GM12865 (cell line): Measurements from ENCODE around the gene SMAD2.

Experiments
- DNase-seq: peaks from one replicate; pipeline ENCODE4 v3.0.0; 2010; ENCODE audit warnings: low read depth
- H3K4me3 ChIP-seq: 2 replicates; pipeline ENCODE4 v1.5.1; 2011; ENCODE audit warnings: mild to moderate bottlenecking, low read depth, low read length, control low read depth
- TF ChIP-seq, protein P1 (sequence below): IDR thresholded peaks from 2 replicates; pipeline ENCODE4 v1.5.1; 2011; ENCODE audit warnings: low read length, control low read depth, low read depth, inconsistent platforms; ENCODE audit not compliant: insufficient read depth; ENCODE audit errors: missing control alignments

Gene SMAD2

DNA sequence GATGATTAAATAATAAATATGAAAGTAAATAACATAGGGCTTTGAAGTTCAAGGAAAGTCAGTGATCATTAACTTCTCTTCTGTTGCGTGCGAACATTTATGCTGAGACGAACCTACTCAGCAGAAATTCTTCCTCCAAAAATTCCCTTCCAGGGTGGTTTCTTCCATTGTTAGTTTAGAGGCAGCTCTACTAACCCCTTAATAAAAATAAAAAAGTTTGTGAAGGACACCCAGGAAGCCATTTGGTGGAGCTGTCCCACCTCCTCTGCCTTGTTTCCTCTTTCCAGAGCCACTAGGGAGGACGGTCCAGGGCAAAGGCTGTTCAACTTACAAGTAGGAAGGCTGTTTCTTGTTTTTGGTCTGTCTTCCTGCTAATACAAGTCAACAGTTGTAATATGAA lies 2.1 kb upstream of the SMAD2 start:
- no peak for DNase-seq
- TF ChIP-seq, protein P1, sequence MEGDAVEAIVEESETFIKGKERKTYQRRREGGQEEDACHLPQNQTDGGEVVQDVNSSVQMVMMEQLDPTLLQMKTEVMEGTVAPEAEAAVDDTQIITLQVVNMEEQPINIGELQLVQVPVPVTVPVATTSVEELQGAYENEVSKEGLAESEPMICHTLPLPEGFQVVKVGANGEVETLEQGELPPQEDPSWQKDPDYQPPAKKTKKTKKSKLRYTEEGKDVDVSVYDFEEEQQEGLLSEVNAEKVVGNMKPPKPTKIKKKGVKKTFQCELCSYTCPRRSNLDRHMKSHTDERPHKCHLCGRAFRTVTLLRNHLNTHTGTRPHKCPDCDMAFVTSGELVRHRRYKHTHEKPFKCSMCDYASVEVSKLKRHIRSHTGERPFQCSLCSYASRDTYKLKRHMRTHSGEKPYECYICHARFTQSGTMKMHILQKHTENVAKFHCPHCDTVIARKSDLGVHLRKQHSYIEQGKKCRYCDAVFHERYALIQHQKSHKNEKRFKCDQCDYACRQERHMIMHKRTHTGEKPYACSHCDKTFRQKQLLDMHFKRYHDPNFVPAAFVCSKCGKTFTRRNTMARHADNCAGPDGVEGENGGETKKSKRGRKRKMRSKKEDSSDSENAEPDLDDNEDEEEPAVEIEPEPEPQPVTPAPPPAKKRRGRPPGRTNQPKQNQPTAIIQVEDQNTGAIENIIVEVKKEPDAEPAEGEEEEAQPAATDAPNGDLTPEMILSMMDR: no peak
- no peak overlapping the region for H3K4me3 ChIP-seq

DNA sequence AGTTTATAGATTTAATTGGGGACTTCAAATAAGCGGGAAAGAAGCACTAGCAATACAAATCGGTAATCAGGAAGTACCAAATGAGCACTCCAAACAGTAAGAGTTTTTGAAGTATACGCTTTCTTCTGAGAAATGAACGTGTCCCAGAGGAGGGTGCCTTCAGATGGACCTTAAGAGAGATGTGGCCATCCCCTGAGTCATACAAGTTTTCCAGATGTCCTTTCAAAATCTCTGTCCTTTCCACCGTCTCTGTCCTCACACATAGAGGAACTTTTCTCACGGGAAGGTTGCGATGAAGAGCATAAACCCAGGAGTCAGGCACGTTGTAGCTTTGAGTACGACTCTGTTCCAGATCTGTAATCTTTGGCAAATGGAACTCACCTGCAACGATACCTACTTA lies 1.7 kb upstream of the SMAD2 start:
- no peak for DNase-seq
- TF ChIP-seq, protein P1: no peak
- H3K4me3 ChIP-seq: no peak overlapping the region

DNA sequence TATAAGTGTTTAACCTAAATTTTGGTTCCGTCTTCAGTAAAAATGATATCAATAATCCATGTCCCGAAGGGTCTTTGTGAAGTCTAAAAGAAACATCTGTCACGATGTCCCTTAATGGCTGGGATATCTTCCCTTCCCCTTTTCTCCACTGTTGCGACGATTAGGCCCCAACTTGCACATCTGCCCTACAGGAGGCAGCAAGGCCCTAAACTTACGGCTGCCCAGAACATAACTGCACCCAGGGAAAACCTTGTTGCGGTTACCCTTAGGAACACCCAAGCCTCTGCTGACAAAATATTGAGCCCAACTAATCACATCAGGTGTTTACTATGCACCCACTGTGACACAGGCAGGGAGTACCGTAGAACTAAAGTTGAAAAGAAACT lies 1.3 kb upstream of the SMAD2 start:
- DNase-seq: peak; percentile 54
- TF ChIP-seq, protein P1: peak; percentile 7
- H3K4me3 ChIP-seq: peak overlapping the region; percentile 78

DNA sequence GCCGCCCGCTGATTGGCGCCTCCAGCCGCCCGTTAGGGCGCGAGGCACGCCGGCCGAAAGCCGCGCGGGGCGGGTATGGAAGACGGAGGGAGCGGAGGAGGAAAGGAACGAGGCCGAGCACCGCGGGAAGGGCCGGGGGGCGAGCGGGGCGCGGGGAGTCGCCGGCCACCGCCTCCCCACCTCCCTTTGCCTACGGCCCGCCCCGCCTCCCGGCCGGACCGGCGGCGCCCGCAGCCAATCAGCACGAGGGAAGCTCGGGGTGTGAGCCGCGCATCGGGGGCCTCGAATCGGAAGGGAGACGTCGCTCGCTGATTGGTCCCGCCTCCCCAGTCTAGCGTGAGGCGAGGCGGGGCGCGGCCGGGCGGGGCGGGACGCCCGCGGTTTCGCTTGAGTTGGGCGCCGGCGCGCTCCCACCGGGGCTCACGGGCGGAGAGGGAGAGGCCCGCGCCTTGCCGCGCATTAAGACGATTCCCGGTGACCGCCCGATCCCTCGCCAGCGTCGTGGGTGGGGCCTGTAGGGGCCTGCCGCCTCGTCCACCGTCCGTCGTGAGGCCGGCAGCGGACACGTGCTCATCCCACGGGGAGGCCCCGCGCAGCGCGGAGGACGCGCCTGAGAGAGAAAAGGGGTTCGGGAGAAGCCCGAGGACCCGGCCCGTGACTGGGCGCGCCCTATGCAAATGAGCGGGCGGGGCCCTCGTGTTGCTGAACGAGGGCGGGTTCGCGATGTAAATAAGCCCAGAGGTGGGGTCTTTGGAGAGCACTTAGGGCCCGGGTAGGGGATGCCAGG lies 665 bp upstream of the SMAD2 start:
- TF ChIP-seq, protein P1: no peak
- H3K4me3 ChIP-seq: peak overlapping the region; percentile 78
- DNase-seq: peak; percentile 98

DNA sequence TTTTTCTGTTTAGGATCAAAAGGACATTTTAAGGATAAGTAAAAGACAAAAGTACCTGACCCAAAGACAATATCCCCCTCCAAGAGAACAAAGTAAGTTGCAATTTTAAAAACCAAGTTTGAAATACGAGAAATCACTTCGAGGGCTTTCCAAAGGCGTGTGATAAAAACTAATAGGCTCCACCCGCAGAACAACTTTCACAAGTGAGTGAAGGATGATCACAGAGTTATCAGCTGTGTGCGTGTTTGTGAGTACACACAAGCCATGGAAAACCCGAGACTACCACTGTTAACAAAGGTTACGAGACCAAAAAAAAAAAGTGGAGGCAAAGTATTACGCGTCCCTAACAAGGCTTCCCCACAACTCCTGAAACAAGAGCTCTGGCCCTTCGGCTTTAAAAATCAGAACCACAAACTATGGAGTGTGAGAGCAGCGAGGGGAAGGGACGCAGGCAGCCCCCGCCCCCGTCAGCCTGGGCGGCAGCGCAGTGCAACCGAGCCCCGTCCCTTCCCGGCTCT lies 719 bp downstream of the SMAD2 start:
- H3K4me3 ChIP-seq: peak overlapping the region; percentile 83
- TF ChIP-seq, protein P1: no peak
- DNase-seq: no peak

DNA sequence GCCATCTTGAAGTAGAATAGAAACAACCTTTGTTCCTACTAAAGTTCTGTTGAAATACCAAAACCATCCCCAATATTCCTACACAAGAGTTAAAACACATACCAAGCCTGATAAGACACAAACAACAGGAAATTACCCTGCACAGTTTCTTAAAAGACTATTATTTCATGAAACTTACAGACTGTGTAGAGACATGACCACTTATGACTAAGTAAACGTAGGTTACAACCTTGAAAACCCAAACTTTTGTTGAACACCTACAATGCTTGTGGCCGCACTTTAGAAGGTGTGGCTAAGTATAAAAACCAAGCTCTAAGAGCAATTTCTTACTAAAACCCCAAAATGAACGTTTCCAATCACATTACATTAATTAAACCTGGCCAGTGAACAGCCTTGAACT lies 2.0 kb downstream of the SMAD2 start:
- TF ChIP-seq, protein P1: no peak
- H3K4me3 ChIP-seq: peak overlapping the region; percentile 83
- DNase-seq: peak; percentile 31

DNA sequence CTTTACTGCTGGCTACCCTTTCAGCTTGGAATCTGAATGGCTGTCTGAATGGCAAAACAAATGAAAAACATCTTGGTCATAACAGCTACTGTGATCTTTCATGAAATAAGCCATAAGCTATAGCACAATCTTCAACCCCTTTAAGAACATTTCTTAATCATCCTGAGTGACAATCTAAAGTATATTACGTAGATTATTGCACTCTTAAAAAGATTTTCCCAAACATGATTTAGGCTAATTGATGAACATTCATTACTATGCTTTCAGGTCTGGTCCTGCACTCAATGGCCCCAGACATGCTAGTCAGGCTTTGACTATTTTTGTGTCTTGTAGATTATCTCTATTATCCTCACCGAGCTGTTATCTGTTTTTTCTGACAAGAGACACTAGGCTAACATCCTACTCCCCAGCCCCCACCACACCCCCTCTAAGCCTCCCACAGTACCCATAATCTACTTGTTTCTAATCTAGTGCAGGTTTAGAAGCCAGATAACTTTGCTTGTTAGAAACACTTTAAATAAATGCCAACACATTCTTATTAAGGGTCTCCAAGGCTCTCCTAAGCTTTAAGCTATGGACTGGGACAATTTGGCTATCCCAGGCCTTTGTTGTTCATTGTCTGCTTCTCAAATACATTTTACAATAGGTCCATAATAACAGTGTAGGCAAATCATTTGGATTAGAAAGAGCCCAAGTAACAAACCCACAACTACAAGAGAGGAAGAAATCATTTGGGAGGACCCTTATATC lies 4.2 kb downstream of the SMAD2 start:
- H3K4me3 ChIP-seq: no peak overlapping the region
- no peak for DNase-seq
- TF ChIP-seq, protein P1: no peak
